Duodenal mucosa (tissue), 2 donors: ENCODE data around the gene TSPAN9.

ENCODE experiments used
- H3K27ac ChIP-seq: one replicate; pipeline ENCODE4 v1.7.0; 2013; ENCODE audit warnings: low read depth, low read length
- H3K27me3 ChIP-seq, 2 donors: one replicate each; pipeline ENCODE4 v1.7.0; 2013; ENCODE audit warnings: low read length in 2 of 2, control low read depth in 1 of 2; ENCODE audit not compliant: insufficient read depth in 2 of 2, control insufficient read depth in 1 of 2
- H3K36me3 ChIP-seq, 2 donors: one replicate each; pipeline ENCODE4 v1.7.0; 2013; ENCODE audit warnings: low read length in 2 of 2, control low read depth in 1 of 2; ENCODE audit not compliant: insufficient read depth in 2 of 2, control insufficient read depth in 1 of 2
- H3K4me1 ChIP-seq, 2 donors: one replicate each; pipeline ENCODE4 v1.7.0; 2013; ENCODE audit warnings: low read length in 2 of 2, control low read depth in 1 of 2; ENCODE audit not compliant: insufficient read depth in 2 of 2, control insufficient read depth in 1 of 2
- H3K4me3 ChIP-seq, 2 donors: one replicate each; pipeline ENCODE4 v1.7.0; 2013; ENCODE audit warnings: low read length in 2 of 2, low read depth in 1 of 2
- H3K9ac ChIP-seq, 2 donors: one replicate each; pipeline ENCODE4 v1.7.0; 2013; ENCODE audit warnings: low read length in 2 of 2, low read depth in 1 of 2
- H3K9me3 ChIP-seq, 2 donors: one replicate each; pipeline ENCODE4 v1.7.0; 2013; ENCODE audit warnings: low read length in 2 of 2, control low read depth in 1 of 2; ENCODE audit not compliant: control insufficient read depth in 1 of 2

The TSPAN9 gene

GRCh38 chr12:3044141-3044630 lies 33.0 kb upstream of the TSPAN9 start:
- Histone ChIP-seq H3K9me3 (no peaks in the 10 kb centered on the region), H3K4me1 (no peaks in the 10 kb centered on the region), H3K4me3 (no peak overlapping the region), H3K27me3 (peaks cover 0 to 2% of the 10 kb centered on the region in 2 donors), H3K9ac (no peak overlapping the region), H3K27ac (no peak overlapping the region), H3K36me3 (no peaks in the 10 kb centered on the region)

- Histone ChIP-seq H3K27me3 (peaks cover 0 to 2% of the 10 kb centered on the region in 2 donors), H3K36me3 (no peaks in the 10 kb centered on the region), H3K4me3 (no peak overlapping the region), H3K4me1 (no peaks in the 10 kb centered on the region), H3K9me3 (no peaks in the 10 kb centered on the region), H3K27ac (no peak overlapping the region), H3K9ac (no peak overlapping the region)
These were observed 31.7 kb upstream of the TSPAN9 start for GRCh38 chr12:3045494-3045893.

GRCh38 chr12:3045989-3046388 lies 31.2 kb upstream of the TSPAN9 start:
- Histone ChIP-seq H3K27ac (no peak overlapping the region), H3K9me3 (no peaks in the 10 kb centered on the region), H3K4me3 (no peak overlapping the region), H3K4me1 (no peaks in the 10 kb centered on the region), H3K9ac (no peak overlapping the region), H3K36me3 (no peaks in the 10 kb centered on the region), H3K27me3 (peaks cover 0 to 2% of the 10 kb centered on the region in 2 donors)

GRCh38 chr12:3046441-3047200 lies 30.6 kb upstream of the TSPAN9 start:
- no peak overlapping the region for H3K9ac ChIP-seq
- H3K9me3 ChIP-seq = no peaks in the 10 kb centered on the region
- no peak overlapping the region for H3K27ac ChIP-seq
- H3K27me3 ChIP-seq = peaks cover 0 to 2% of the 10 kb centered on the region in 2 donors
- H3K4me1 ChIP-seq = no peaks in the 10 kb centered on the region
- no peak overlapping the region for H3K4me3 ChIP-seq
- H3K36me3 ChIP-seq = no peaks in the 10 kb centered on the region

- H3K9me3 ChIP-seq = no peaks in the 10 kb centered on the region
- H3K4me3 ChIP-seq = no peak overlapping the region
- no peaks in the 10 kb centered on the region for H3K4me1 ChIP-seq
- no peaks in the 10 kb centered on the region for H3K36me3 ChIP-seq
- no peak overlapping the region for H3K27ac ChIP-seq
- H3K9ac ChIP-seq = no peak overlapping the region
- H3K27me3 ChIP-seq = peaks cover 0 to 2% of the 10 kb centered on the region in 2 donors
These were observed 29.2 kb upstream of the TSPAN9 start for GRCh38 chr12:3047961-3048360.

GRCh38 chr12:3048540-3048939 lies 28.6 kb upstream of the TSPAN9 start:
- no peaks in the 10 kb centered on the region for H3K36me3 ChIP-seq
- no peak overlapping the region for H3K4me3 ChIP-seq
- no peak overlapping the region for H3K27ac ChIP-seq
- no peaks in the 10 kb centered on the region for H3K4me1 ChIP-seq
- no peaks in the 10 kb centered on the region for H3K27me3 ChIP-seq
- no peaks in the 10 kb centered on the region for H3K9me3 ChIP-seq
- no peak overlapping the region for H3K9ac ChIP-seq

GRCh38 chr12:3049176-3049575 lies 28.0 kb upstream of the TSPAN9 start:
- H3K27ac ChIP-seq = no peak overlapping the region
- H3K27me3 ChIP-seq = no peaks in the 10 kb centered on the region
- H3K4me3 ChIP-seq = no peak overlapping the region
- no peaks in the 10 kb centered on the region for H3K4me1 ChIP-seq
- H3K9ac ChIP-seq = no peak overlapping the region
- no peaks in the 10 kb centered on the region for H3K36me3 ChIP-seq
- no peaks in the 10 kb centered on the region for H3K9me3 ChIP-seq

GRCh38 chr12:3049611-3050249 lies 27.4 kb upstream of the TSPAN9 start:
- H3K9me3 ChIP-seq = no peaks in the 10 kb centered on the region
- H3K9ac ChIP-seq = no peak overlapping the region
- H3K36me3 ChIP-seq = no peaks in the 10 kb centered on the region
- H3K4me1 ChIP-seq = no peaks in the 10 kb centered on the region
- no peak overlapping the region for H3K4me3 ChIP-seq
- no peaks in the 10 kb centered on the region for H3K27me3 ChIP-seq
- H3K27ac ChIP-seq = no peak overlapping the region

GRCh38 chr12:3054374-3054773 lies 22.8 kb upstream of the TSPAN9 start:
- no peak overlapping the region for H3K27ac ChIP-seq
- no peak overlapping the region for H3K9ac ChIP-seq
- H3K36me3 ChIP-seq = no peaks in the 10 kb centered on the region
- H3K4me1 ChIP-seq = no peaks in the 10 kb centered on the region
- no peaks in the 10 kb centered on the region for H3K9me3 ChIP-seq
- H3K4me3 ChIP-seq = no peak overlapping the region
- H3K27me3 ChIP-seq = no peaks in the 10 kb centered on the region

- Histone ChIP-seq H3K9ac (no peak overlapping the region), H3K9me3 (no peaks in the 10 kb centered on the region), H3K27ac (no peak overlapping the region), H3K4me3 (no peak overlapping the region), H3K36me3 (no peaks in the 10 kb centered on the region), H3K4me1 (no peaks in the 10 kb centered on the region), H3K27me3 (no peaks in the 10 kb centered on the region)
These were observed 22.0 kb upstream of the TSPAN9 start for GRCh38 chr12:3055026-3055703.
